ENCODE data around the gene RNF6. TPM values are rescaled to one million over a fixed set of nuclear protein-coding genes. Genes with fewer than 3 reads are reported as not detected.
A peak's percentile ranks its signal among the peaks of the same experiment; 100 is the strongest.

The RNF6 gene
- total RNA-seq, 2 experiments from 2014 or later, result 37.0 to 42.4 TPM

- Mint-ChIP-seq H3K4me3 (no peak overlapping the region), H3K4me1 (peaks cover 16% of the 10 kb centered on the region), H3K36me3 (ENCODE audit: low read depth) (peaks cover 6% of the 10 kb centered on the region), H3K27ac (no peak overlapping the region), H3K9me3 (ENCODE audit: low read depth) (no peaks in the 10 kb centered on the region), H3K27me3 (no peaks in the 10 kb centered on the region)
- POLR2A ChIA-PET, result no interaction called here
- CTCF ChIA-PET, result interaction anchor here (0.7 to 1.5 kb wide), 4 partner anchors 11 to 472 kb away, joined by 3 read pairs; no protein-coding TSS in a partner anchor
- intact Hi-C loops (cut with DNase I, micrococcal nuclease), result loop anchor here in 1 of 2 experiments (10.0 kb wide), 1 partner anchor 1199 kb away; the partner anchor contains the start of gene GTF3A
- ATAC-seq (no peak), DNase-seq (no peak)
These were observed 3.9 kb upstream of the RNF6 start for GRCh38 chr13:26225896-26226617.

GRCh38 chr13:26222520-26223046 is 469 bp upstream of the RNF6 start:
- Mint-ChIP-seq H3K27ac (peak overlapping the region; percentile 100), H3K27me3 (no peaks in the 10 kb centered on the region), H3K4me3 (peak overlapping the region; percentile 100), H3K9me3 (ENCODE audit: low read depth) (no peaks in the 10 kb centered on the region), H3K36me3 (ENCODE audit: low read depth) (peaks cover 23% of the 10 kb centered on the region), H3K4me1 (peaks cover 33% of the 10 kb centered on the region)
- ATAC-seq, result peak; percentile 50
- intact Hi-C loops (cut with DNase I, micrococcal nuclease), result loop anchor here in 1 of 2 experiments (1.0 to 10.0 kb wide), 4 partner anchors 32 to 1202 kb away; partner anchors contain the start of genes CDK8, GTF3A and RPL21
- DNase-seq, result no peak
- ChIA-PET CTCF (interaction anchor here (1.0 to 2.2 kb wide), 6 partner anchors 33 to 280 kb away, joined by 3 to 13 read pairs (median 4); no protein-coding TSS in a partner anchor), POLR2A (interaction anchor here (0.6 to 1.0 kb wide), 2 partner anchors 36 to 88 kb away, joined by 4 to 5 read pairs; no protein-coding TSS in a partner anchor)

GRCh38 chr13:26221399-26221720 is 754 bp downstream of the RNF6 start:
- POLR2A ChIA-PET, result interaction anchor here (0.6 to 1.2 kb wide), 2 partner anchors 35 to 1042 kb away, joined by 3 read pairs; no protein-coding TSS in a partner anchor
- H3K27ac Mint-ChIP-seq, result peak overlapping the region; percentile 100
- CTCF ChIA-PET, result interaction anchor here (1.6 to 2.2 kb wide), 2 partner anchors 36 to 281 kb away, joined by 3 to 13 read pairs; no protein-coding TSS in a partner anchor
- intact Hi-C loops (cut with DNase I, micrococcal nuclease), result loop anchor here (1.0 to 10.0 kb wide), 6 partner anchors 33 to 1399 kb away; partner anchors contain the start of genes CDK8 (in 1 of the 2), GTF3A (in 1 of the 2), LNX2 (in 1 of the 2) and MTIF3 (in 1 of the 2)
- ATAC-seq, result peak; percentile 23
- H3K27me3 Mint-ChIP-seq, result no peaks in the 10 kb centered on the region
- peak overlapping the region; percentile 100 for H3K4me3 Mint-ChIP-seq
- DNase-seq, result no peak
- H3K36me3 Mint-ChIP-seq (ENCODE audit: low read depth), result peaks cover 30% of the 10 kb centered on the region
- peaks cover 33% of the 10 kb centered on the region for H3K4me1 Mint-ChIP-seq
- H3K9me3 Mint-ChIP-seq (ENCODE audit: low read depth), result no peaks in the 10 kb centered on the region

GRCh38 chr13:26220575-26220974 is 1.5 kb downstream of the RNF6 start:
- CTCF ChIA-PET, result interaction anchor here (4.9 kb wide), 1 partner anchor 36 kb away, joined by 13 read pairs; no protein-coding TSS in a partner anchor
- H3K4me3 Mint-ChIP-seq, result peak overlapping the region; percentile 100
- H3K4me1 Mint-ChIP-seq, result peaks cover 33% of the 10 kb centered on the region
- no peaks in the 10 kb centered on the region for H3K9me3 Mint-ChIP-seq (ENCODE audit: low read depth)
- no peak overlapping the region for H3K27ac Mint-ChIP-seq
- ATAC-seq, result no peak
- intact Hi-C loops (cut with DNase I, micrococcal nuclease), result loop anchor here in 1 of 2 experiments (2.0 to 10.0 kb wide), 3 partner anchors 1204 to 1400 kb away; partner anchors contain the start of genes GTF3A, LNX2, MTIF3 and POLR1D
- POLR2A ChIA-PET, result interaction anchor here (1.2 kb wide), 1 partner anchor 35 kb away, joined by 3 read pairs; no protein-coding TSS in a partner anchor
- no peaks in the 10 kb centered on the region for H3K27me3 Mint-ChIP-seq
- H3K36me3 Mint-ChIP-seq (ENCODE audit: low read depth), result peaks cover 30% of the 10 kb centered on the region
- no peak for DNase-seq

GRCh38 chr13:26219726-26220125 is 2.4 kb downstream of the RNF6 start:
- Mint-ChIP-seq H3K27ac (peak overlapping the region; percentile 58), H3K4me3 (peak overlapping the region; percentile 100), H3K4me1 (peaks cover 36% of the 10 kb centered on the region), H3K9me3 (ENCODE audit: low read depth) (no peaks in the 10 kb centered on the region), H3K36me3 (ENCODE audit: low read depth) (peaks cover 38% of the 10 kb centered on the region), H3K27me3 (no peaks in the 10 kb centered on the region)
- ATAC-seq (no peak), DNase-seq (no peak)
- intact Hi-C loops (cut with DNase I, micrococcal nuclease), result loop anchor here in 1 of 2 experiments (2.0 to 10.0 kb wide), 3 partner anchors 1205 to 1401 kb away; partner anchors contain the start of genes GTF3A, LNX2, MTIF3 and POLR1D
- ChIA-PET POLR2A (no interaction called here), CTCF (interaction anchor here (4.9 kb wide), 1 partner anchor 35 kb away, joined by 13 read pairs; no protein-coding TSS in a partner anchor)

GRCh38 chr13:26216042-26216441 is 6.1 kb downstream of the RNF6 start:
- H3K36me3 Mint-ChIP-seq (ENCODE audit: low read depth), result peaks cover 53% of the 10 kb centered on the region
- ATAC-seq, result no peak
- POLR2A ChIA-PET, result no interaction called here

GRCh38 chr13:26213982-26214381 is 8.1 kb downstream of the RNF6 start:
- CTCF ChIA-PET, result no interaction called here
- POLR2A ChIA-PET, result no interaction called here

More at GRCh38 chr13:26216042-26216441, 6.1 kb downstream of the RNF6 start:
- DNase-seq, result no peak
- Mint-ChIP-seq H3K4me1 (peaks cover 33% of the 10 kb centered on the region), H3K9me3 (ENCODE audit: low read depth) (no peaks in the 10 kb centered on the region), H3K27me3 (no peaks in the 10 kb centered on the region), H3K4me3 (no peak overlapping the region), H3K27ac (no peak overlapping the region)
- CTCF ChIA-PET, result interaction anchor here (1.0 to 4.9 kb wide), 2 partner anchors 31 to 482 kb away, joined by 4 to 13 read pairs; no protein-coding TSS in a partner anchor
- intact Hi-C loops (cut with DNase I, micrococcal nuclease), result no loop called here

GRCh38 chr13:26213345-26213744 is 8.8 kb downstream of the RNF6 start:
- intact Hi-C loops (cut with DNase I, micrococcal nuclease), result no loop called here
- POLR2A ChIA-PET, result no interaction called here
- Mint-ChIP-seq H3K27me3 (no peaks in the 10 kb centered on the region), H3K36me3 (ENCODE audit: low read depth) (peaks cover 53% of the 10 kb centered on the region), H3K27ac (no peak overlapping the region), H3K4me1 (peaks cover 17% of the 10 kb centered on the region), H3K4me3 (no peak overlapping the region), H3K9me3 (ENCODE audit: low read depth) (no peaks in the 10 kb centered on the region)
- ATAC-seq (no peak), DNase-seq (no peak)
- CTCF ChIA-PET, result interaction anchor here (1.2 kb wide), 1 partner anchor 29 kb away, joined by 3 read pairs; no protein-coding TSS in a partner anchor

More at GRCh38 chr13:26213982-26214381, 8.1 kb downstream of the RNF6 start:
- Mint-ChIP-seq H3K27ac (no peak overlapping the region), H3K4me3 (no peak overlapping the region), H3K9me3 (ENCODE audit: low read depth) (no peaks in the 10 kb centered on the region), H3K27me3 (no peaks in the 10 kb centered on the region), H3K4me1 (peaks cover 19% of the 10 kb centered on the region), H3K36me3 (ENCODE audit: low read depth) (peaks cover 49% of the 10 kb centered on the region)
- intact Hi-C loops (cut with DNase I, micrococcal nuclease), result no loop called here
- no peak for DNase-seq
- ATAC-seq, result no peak

GRCh38 chr13:26208287-26208686 is 13.8 kb downstream of the RNF6 start:
- CTCF ChIA-PET, result interaction anchor here (0.6 to 1.3 kb wide), 3 partner anchors 10 to 548 kb away, joined by 3 read pairs; no protein-coding TSS in a partner anchor
- peaks cover 26% of the 10 kb centered on the region for H3K36me3 Mint-ChIP-seq (ENCODE audit: low read depth)
- POLR2A ChIA-PET, result no interaction called here
- intact Hi-C loops (cut with DNase I, micrococcal nuclease), result no loop called here
- H3K9me3 Mint-ChIP-seq (ENCODE audit: low read depth), result no peaks in the 10 kb centered on the region
- H3K4me1 Mint-ChIP-seq, result peaks cover 5% of the 10 kb centered on the region
- ATAC-seq, result no peak
- H3K27me3 Mint-ChIP-seq, result no peaks in the 10 kb centered on the region
- H3K4me3 Mint-ChIP-seq, result no peak overlapping the region
- no peak for DNase-seq
- H3K27ac Mint-ChIP-seq, result no peak overlapping the region

GRCh38 chr13:26202365-26202972 is 19.6 kb downstream of the RNF6 start:
- POLR2A ChIA-PET, result no interaction called here
- Mint-ChIP-seq H3K36me3 (ENCODE audit: low read depth) (peaks cover 18% of the 10 kb centered on the region), H3K27ac (no peak overlapping the region), H3K9me3 (ENCODE audit: low read depth) (no peaks in the 10 kb centered on the region), H3K27me3 (no peaks in the 10 kb centered on the region), H3K4me3 (no peak overlapping the region), H3K4me1 (no peaks in the 10 kb centered on the region)
- CTCF ChIA-PET, result interaction anchor here (0.6 to 2.3 kb wide), 6 partner anchors 16 to 505 kb away, joined by 3 to 8 read pairs (median 4); no protein-coding TSS in a partner anchor
- intact Hi-C loops (cut with DNase I, micrococcal nuclease), result no loop called here
- ATAC-seq, result no peak
- DNase-seq, result no peak

GRCh38 chr13:26200811-26201210 is 21.3 kb downstream of the RNF6 start:
- no peak for DNase-seq
- H3K9me3 Mint-ChIP-seq (ENCODE audit: low read depth), result peaks cover 6% of the 10 kb centered on the region
- no peak overlapping the region for H3K4me3 Mint-ChIP-seq
- H3K27me3 Mint-ChIP-seq, result no peaks in the 10 kb centered on the region
- peaks cover 25% of the 10 kb centered on the region for H3K36me3 Mint-ChIP-seq (ENCODE audit: low read depth)
- ChIA-PET CTCF (interaction anchor here (2.3 kb wide), 1 partner anchor 15 kb away, joined by 8 read pairs; no protein-coding TSS in a partner anchor), POLR2A (no interaction called here)
- intact Hi-C loops (cut with DNase I, micrococcal nuclease), result no loop called here
- no peak overlapping the region for H3K27ac Mint-ChIP-seq
- ATAC-seq, result no peak
- H3K4me1 Mint-ChIP-seq, result no peaks in the 10 kb centered on the region

Measured in activated CD4-positive, alpha-beta T cell treated with anti-CD3 and anti-CD28 coated beads for 36 hours (primary cell).